K562 (cell line): ENCODE results near the gene FCRLA. TPM values are rescaled to one million over a fixed set of nuclear protein-coding genes. Genes with fewer than 3 reads are reported as not detected.

Experiments used
- HMGN3 ChIP-seq: IDR thresholded peaks from 2 replicates; pipeline ENCODE4 v1.6.1; 2011; ENCODE audit warnings: borderline replicate concordance, low read depth, mild to moderate bottlenecking, mixed read lengths, low read length; ENCODE audit not compliant: insufficient read length; ENCODE audit errors: extremely low read depth
- JUND ChIP-seq, 2 experiments: IDR thresholded peaks; 2 replicates in 1 of 2; 3 replicates in 1 of 2; pipeline ENCODE4 v1.6.1; 2011; ENCODE audit warnings: borderline replicate concordance in 2 of 2, low read depth in 2 of 2, low read length in 2 of 2, improper control_type of control experiment in 1 of 2, missing biosample characterization in 1 of 2, missing genetic modification characterization in 1 of 2, missing genetic modification reagents in 1 of 2
- MGA ChIP-seq: fragments of 450-650 bp; IDR thresholded peaks from 2 replicates; pipeline ENCODE4 v1.6.1; 2016; ENCODE audit warnings: mild to moderate bottlenecking, moderate library complexity
- NR4A1 ChIP-seq, 2 experiments: fragments of 250-450 bp in 1 of 2; fragments of 450-650 bp in 1 of 2; sonication (Bioruptor Pico) in 1 of 2; IDR thresholded peaks; 2 replicates each; pipeline versions ENCODE4 v1.4.0 to v1.6.1; 2016 to 2020; ENCODE audit warnings: mild to moderate bottlenecking in 2 of 2, missing compliant biosample characterization in 1 of 2, missing genetic modification characterization in 1 of 2, moderate library complexity in 1 of 2
- POLR2AphosphoS5 ChIP-seq: IDR thresholded peaks from 2 replicates; pipeline ENCODE4 v1.6.1; 2011; ENCODE audit warnings: mild to moderate bottlenecking, low read depth, low read length, moderate library complexity; ENCODE audit not compliant: control insufficient read depth, insufficient read depth
- SRF ChIP-seq, 2 experiments: fragments of 250-450, 450-650 bp in 1 of 2; sonication (Bioruptor Pico) in 1 of 2; sonication (generic) in 1 of 2; formaldehyde crosslinking; IDR thresholded peaks; 2 replicates each; pipeline versions ENCODE4 v1.5.0 to v1.5.1; 2020 to 2022; ENCODE audit warnings: mild to moderate bottlenecking in 1 of 2, missing genetic modification reagents in 1 of 2
- SRSF3 ChIP-seq: fragments of 200-400 bp; formaldehyde crosslinking; IDR thresholded peaks from 2 replicates; pipeline ENCODE4 v1.6.1; 2016; ENCODE audit warnings: mild to moderate bottlenecking, low read length, moderate library complexity; ENCODE audit not compliant: insufficient read depth
- THRAP3 ChIP-seq: fragments of 450-650 bp; IDR thresholded peaks from 2 replicates; pipeline ENCODE4 v1.6.1; 2016; ENCODE audit warnings: mild to moderate bottlenecking, inconsistent platforms, borderline replicate concordance
- ZFP1 ChIP-seq: fragments of 450-650 bp; formaldehyde crosslinking; IDR thresholded peaks from 2 replicates; pipeline ENCODE4 v1.4.0; 2020; ENCODE audit warnings: mild to moderate bottlenecking, mixed read lengths
- ZNF146 ChIP-seq: IDR thresholded peaks from one replicate; pipeline ENCODE4 v1.6.1; 2018; ENCODE audit warnings: missing compliant biosample characterization; ENCODE audit not compliant: unreplicated experiment
- ZNF175 ChIP-seq: fragments of 200-800 bp; sonication (Bioruptor generic); IDR thresholded peaks from 2 replicates; pipeline ENCODE4 v1.6.1; 2016; ENCODE audit warnings: low read depth, mild to moderate bottlenecking, missing genetic modification characterization, missing compliant biosample characterization
- ZNF316 ChIP-seq: fragments of 450-650 bp; IDR thresholded peaks from 2 replicates; pipeline ENCODE4 v1.6.1; 2016
- polyA plus RNA-seq, 8 experiments: library from polyadenylated mRNA; depleted of rRNA in 4 of 8; stranded (reverse) in 5 of 8; unstranded in 3 of 8; fragments of >200 nt; fragmentation: Nextera tagmentation in 2 of 8; fragmentation: Illumina TruSeq in 1 of 8; extraction: Ambion mirVana in 2 of 8; extraction: Trizol in 1 of 8; gene quantifications; 2 replicates each; pipeline versions ENCODE4 v1.2.1 to v1.2.3, GENCODE V29; 2011 to 2014; ENCODE audit warnings: inconsistent platforms in 1 of 8, missing spikeins in 1 of 8
- total RNA-seq, 7 experiments: library from RNA; depleted of rRNA in 6 of 7; stranded (reverse); fragments of >200 nt in 6 of 7; fragmentation: Illumina TruSeq in 2 of 7; extraction: Trizol in 2 of 7; gene quantifications; 2 replicates each; pipeline versions ENCODE4 v1.2.1 to v1.2.3, GENCODE V29; 2011 to 2021; ENCODE audit warnings: low replicate concordance in 1 of 7
- TF ChIP-seq, protein P1 (sequence below), 2 experiments: fragments of 450-650 bp in 1 of 2; sonication (generic) in 1 of 2; formaldehyde crosslinking; conservative IDR thresholded peaks; 2 replicates each; pipeline versions ENCODE4 v1.4.0 to v1.8.1; 2020 to 2022; ENCODE audit warnings: mild to moderate bottlenecking in 1 of 2, missing genetic modification reagents in 1 of 2

Gene FCRLA
- total and polyA plus RNA-seq, 9 of the 15 experiments (the other 6 are each of a cell fraction or from before 2014, with no cell fraction given): 0.09 to 0.84 (median 0.44) TPM

GRCh38 chr1:161725908-161726472 is 19.0 kb downstream of the FCRLA start (continued):
- TF ChIP-seq MGA (no peak), SRF (CRISPR knock-in tag; IDR thresholded peaks at IDR 0.05) (peak in 1 of 2 experiments; percentile 58; a peak in 1 of 4 replicates), ZNF175 (CRISPR knock-in tag) (0 out of 2 replicates have a peak, but pooled peaks have one; percentile 8), JUND (IDR thresholded peaks at IDR 0.05; ENCODE audit: borderline replicate concordance, low read depth, low read length) (no peak), JUND (tag; IDR thresholded peaks at IDR 0.05; ENCODE audit: borderline replicate concordance, low read depth, low read length) (0 out of 3 replicates have a peak, but pooled peaks have one; percentile 18), ZNF316 (no peak), ZNF146 (CRISPR knock-in tag) (no peak), HMGN3 (peak; percentile 20), THRAP3 (0 out of 2 replicates have a peak, but pooled peaks have one; percentile 2), POLR2AphosphoS5 (peak; percentile 19; the same call in 1 of the 2 replicates), ZFP1 (CRISPR knock-in tag) (0 out of 2 replicates have a peak, but pooled peaks have one; percentile 23), NR4A1 (CRISPR knock-in tag; IDR thresholded peaks at IDR 0.05) (no peak), NR4A1 (tag; IDR thresholded peaks at IDR 0.05) (no peak), SRSF3 (no peak)
- TF ChIP-seq, protein P1, sequence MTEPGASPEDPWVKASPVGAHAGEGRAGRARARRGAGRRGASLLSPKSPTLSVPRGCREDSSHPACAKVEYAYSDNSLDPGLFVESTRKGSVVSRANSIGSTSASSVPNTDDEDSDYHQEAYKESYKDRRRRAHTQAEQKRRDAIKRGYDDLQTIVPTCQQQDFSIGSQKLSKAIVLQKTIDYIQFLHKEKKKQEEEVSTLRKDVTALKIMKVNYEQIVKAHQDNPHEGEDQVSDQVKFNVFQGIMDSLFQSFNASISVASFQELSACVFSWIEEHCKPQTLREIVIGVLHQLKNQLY (CRISPR knock-in tag; conservative IDR thresholded peaks at IDR 0.05): 0 out of 4 replicates have a peak, but pooled peaks of 1 of the 2 experiments have one; percentile 16
